D341Med (cell line): ENCODE measurements around the gene SEZ6L2.
"Not testable (repeated sequence)": the region's sequence is repeated elsewhere in the genome, so short reads cannot be mapped to it uniquely, and the experiment has no call there.

Experiments used
- DNase-seq: peaks from one replicate; pipeline ENCODE4 v3.0.0; 2012; ENCODE audit warnings: low spot score

The SEZ6L2 gene

GRCh38 chr16:29910819-29911675 is 11.7 kb upstream of the SEZ6L2 start:
- DNase-seq, result no peak

- not testable (repeated sequence) for DNase-seq
Observed at GRCh38 chr16:29909851-29910250, 10.5 kb upstream of the SEZ6L2 start.

- DNase-seq, result no peak
Observed at GRCh38 chr16:29909391-29909790, 10.0 kb upstream of the SEZ6L2 start.

- DNase-seq, result no peak
Observed at GRCh38 chr16:29908719-29909220, 9.4 kb upstream of the SEZ6L2 start.

- DNase-seq, result no peak
Observed at GRCh38 chr16:29907973-29908372, 8.6 kb upstream of the SEZ6L2 start.

GRCh38 chr16:29906520-29907244 is 7.3 kb upstream of the SEZ6L2 start:
- DNase-seq, result no peak

GRCh38 chr16:29905668-29906067 is 6.3 kb upstream of the SEZ6L2 start:
- no peak for DNase-seq

- DNase-seq, result no peak
Observed at GRCh38 chr16:29904947-29905346, 5.6 kb upstream of the SEZ6L2 start.

GRCh38 chr16:29903590-29903989 is 4.2 kb upstream of the SEZ6L2 start:
- no peak for DNase-seq

- DNase-seq, result no peak
Observed at GRCh38 chr16:29901607-29901945, 2.2 kb upstream of the SEZ6L2 start.

GRCh38 chr16:29900888-29901606 is 1.7 kb upstream of the SEZ6L2 start:
- no peak for DNase-seq

- peak; percentile 91 for DNase-seq
Observed at GRCh38 chr16:29900102-29900887, 945 bp upstream of the SEZ6L2 start, which contains the start of gene ASPHD1. Gene ASPHD1 (plus strand): TSS chr16:29900488. CDS start chr16:29900972, 484 bp downstream.

GRCh38 chr16:29898804-29899515 is 390 bp downstream of the SEZ6L2 start:
- peak; percentile 86 for DNase-seq

GRCh38 chr16:29898135-29898803 is 1.1 kb downstream of the SEZ6L2 start:
- DNase-seq, result no peak

GRCh38 chr16:29897333-29897732 is 2.0 kb downstream of the SEZ6L2 start:
- no peak for DNase-seq

GRCh38 chr16:29896841-29897240 is 2.5 kb downstream of the SEZ6L2 start:
- DNase-seq, result no peak

GRCh38 chr16:29894352-29894751 is 5.0 kb downstream of the SEZ6L2 start:
- DNase-seq, result no peak

- no peak for DNase-seq
Observed at GRCh38 chr16:29893553-29893952, 5.8 kb downstream of the SEZ6L2 start.

- DNase-seq, result no peak
Observed at GRCh38 chr16:29892458-29892813, 6.9 kb downstream of the SEZ6L2 start.
